ENCODE results near the gene SLC16A9.
A peak's percentile ranks its signal among the peaks of the same experiment; 100 is the strongest.
"Not testable (repeated sequence)": the region's sequence is repeated elsewhere in the genome, so short reads cannot be mapped to it uniquely, and the experiment has no call there.

SLC16A9 gene, protein sequence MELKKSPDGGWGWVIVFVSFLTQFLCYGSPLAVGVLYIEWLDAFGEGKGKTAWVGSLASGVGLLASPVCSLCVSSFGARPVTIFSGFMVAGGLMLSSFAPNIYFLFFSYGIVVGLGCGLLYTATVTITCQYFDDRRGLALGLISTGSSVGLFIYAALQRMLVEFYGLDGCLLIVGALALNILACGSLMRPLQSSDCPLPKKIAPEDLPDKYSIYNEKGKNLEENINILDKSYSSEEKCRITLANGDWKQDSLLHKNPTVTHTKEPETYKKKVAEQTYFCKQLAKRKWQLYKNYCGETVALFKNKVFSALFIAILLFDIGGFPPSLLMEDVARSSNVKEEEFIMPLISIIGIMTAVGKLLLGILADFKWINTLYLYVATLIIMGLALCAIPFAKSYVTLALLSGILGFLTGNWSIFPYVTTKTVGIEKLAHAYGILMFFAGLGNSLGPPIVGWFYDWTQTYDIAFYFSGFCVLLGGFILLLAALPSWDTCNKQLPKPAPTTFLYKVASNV

DNA sequence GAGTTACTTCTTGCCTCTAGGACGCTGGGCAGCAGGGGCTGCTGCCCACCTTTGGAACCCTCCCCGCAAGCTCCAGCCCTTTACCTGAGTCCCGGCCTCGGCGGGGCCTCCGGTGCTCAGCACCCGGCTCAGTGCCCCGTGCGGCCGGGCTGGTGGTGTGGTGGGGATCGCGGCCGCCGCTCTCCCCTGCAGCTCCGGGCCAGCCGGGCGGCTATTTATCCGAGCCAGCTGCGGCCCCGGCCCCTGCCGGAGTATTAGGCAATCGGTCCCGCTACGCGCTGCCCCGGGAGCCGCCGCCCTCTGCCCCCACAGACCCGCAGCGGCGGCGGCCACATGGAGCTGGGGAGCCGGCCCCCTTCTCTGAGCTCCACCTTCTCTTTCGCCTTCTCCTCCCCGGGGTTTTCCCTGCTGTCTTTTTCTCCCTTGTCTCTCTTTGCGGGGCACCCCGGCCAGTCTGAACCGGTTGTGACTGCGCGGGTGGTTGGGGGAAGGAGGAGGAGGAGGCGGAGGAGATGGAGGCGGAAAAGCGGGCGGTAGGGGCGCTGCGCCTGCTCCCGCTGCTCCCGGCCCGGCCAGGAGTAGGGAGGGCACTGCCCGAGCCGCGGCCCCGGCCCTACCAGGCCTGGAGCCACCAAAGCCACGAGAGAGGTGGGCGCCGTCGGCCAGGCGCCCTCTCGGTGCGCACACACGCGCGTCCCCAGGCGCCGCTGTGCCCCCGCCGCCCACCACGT is at the start of gene SLC16A9:
Gene SLC16A9, minus strand, starts transcription at position 456 of the 731 bp plus-strand sequence. CDS start 25,559 bp downstream, outside the sequence.
- DNase-seq = peak; percentile 36

DNA sequence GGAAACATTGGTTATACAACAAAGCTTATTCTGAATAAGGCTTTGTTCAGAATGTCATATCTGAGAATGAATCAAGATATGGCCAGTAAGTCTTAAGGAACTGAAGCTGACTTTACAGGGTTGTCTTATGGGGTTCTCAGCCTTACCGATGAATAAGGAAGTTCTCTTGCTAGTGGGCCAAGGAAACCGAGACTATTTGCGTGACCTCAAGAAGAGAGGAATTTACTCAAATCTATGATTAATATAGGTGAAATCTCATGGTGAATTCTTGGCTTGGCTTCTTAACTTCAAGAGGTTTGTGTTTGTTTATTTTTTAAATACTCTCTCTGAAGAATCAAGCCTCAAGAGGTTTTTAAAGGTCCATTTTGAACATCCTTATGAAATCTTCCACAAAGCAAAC is 48.3 kb upstream of the SLC16A9 start:
- DNase-seq = no peak

DNA sequence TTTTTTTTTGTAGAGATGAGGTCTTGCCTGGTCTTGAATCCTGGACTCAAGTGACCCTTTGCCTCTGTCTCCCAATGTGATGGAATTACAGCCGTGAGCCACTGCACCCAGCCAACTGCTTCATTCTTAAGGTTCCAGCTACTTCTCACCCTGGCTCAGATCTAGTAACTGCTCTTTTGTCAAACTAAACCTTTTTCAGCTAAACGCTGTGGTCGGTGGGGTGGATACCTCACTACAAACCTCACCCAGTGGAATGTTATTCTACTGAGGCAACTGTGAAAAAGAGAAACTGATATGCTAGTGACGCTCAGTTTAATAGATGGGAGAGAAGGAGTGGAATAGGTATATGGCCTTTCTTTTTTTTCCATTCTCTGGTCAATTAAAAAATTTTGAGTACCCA is 45.3 kb upstream of the SLC16A9 start:
- no peak for DNase-seq

GRCh38 chr10:59753267-59753666 is 43.6 kb upstream of the SLC16A9 start, which contains the start of gene MRLN:
TSS of gene MRLN (minus strand) at chr10:59753455.
- DNase-seq = peak; percentile 79

- no peak for DNase-seq
Measured at GRCh38 chr10:59752278-59752940, 42.8 kb upstream of the SLC16A9 start.

DNA sequence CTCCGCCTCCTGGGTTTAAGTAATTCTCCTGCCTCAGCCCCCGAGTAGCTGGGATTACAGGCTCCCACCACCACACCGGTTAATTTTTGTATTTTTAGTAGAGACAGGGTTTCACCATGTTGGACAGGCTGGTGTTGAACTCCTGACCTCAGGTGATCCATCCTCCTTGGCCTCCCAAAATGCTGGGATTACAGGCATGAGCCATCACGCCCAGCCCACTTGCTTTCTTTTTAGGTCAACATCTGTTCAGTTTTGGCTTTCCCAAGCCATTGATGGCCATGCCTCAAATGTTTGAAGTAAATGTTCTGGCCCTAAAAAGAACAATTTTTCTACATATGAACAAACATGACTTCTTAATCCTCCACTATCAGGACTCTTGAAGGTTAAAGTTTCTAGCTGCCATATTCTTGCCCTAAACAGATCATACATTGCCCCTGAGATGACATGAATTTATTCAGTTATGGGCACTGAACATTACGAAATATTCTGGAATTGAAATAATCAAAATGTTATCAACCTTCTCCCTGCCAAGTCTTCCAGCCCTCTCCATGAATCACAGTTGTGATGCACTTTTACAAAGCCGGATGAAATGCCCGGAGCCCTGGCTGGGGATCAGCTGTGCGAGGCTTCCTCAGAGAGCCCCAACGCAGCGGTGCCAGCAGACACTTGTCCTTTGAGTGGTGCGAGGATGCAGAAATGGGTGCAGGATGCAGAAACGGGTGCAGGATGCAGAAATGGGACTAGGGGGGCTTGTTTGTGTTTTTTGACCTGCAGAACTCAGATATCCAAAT is 40.7 kb upstream of the SLC16A9 start:
- DNase-seq = no peak

- no peak for DNase-seq
Measured at GRCh38 chr10:59748834-59749233, 39.2 kb upstream of the SLC16A9 start.

DNA sequence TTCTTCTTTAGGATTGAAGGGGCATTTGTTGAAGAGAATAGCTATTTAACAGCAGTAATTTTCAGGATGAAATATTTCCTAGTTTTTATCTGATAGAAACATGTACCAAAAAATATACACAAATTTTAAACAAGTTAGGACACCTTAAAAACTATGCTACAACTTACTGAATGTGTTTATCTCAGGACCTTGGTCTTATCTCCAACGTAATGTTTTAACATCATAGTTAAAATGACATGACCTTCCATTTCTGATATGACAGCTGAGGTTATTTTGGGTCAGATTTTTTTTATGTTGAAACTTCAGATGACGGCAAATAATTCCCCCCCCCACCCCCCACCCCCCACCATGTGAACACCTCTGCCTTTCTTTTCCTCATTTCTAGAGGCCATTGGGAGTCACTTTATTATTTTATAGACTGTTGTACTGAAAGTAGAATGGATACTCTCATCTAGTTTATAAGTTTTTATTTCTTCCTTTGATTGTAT is 35.6 kb upstream of the SLC16A9 start:
- DNase-seq = no peak

DNA sequence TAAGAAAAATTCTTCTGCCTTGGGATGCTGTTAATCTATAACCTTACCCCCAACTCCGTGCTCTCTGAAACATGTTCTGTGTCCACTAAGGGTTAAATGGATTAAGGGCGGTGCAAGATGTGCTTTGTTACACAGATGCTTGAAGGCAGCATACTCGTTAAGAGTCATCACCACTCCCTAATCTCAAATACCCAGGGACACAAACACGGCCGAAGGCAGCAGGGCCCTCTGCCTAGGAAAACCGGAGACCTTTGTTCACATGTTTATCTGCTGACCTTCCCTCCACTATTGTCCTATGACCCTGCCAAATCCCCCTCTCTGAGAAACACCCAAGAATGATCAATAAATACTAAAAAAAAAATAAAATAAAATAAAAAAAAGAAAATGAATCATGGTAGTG is 35.1 kb upstream of the SLC16A9 start:
- not testable (repeated sequence) for DNase-seq

- DNase-seq = not testable (repeated sequence)
Measured at GRCh38 chr10:59744156-59744555, 34.5 kb upstream of the SLC16A9 start.

DNA sequence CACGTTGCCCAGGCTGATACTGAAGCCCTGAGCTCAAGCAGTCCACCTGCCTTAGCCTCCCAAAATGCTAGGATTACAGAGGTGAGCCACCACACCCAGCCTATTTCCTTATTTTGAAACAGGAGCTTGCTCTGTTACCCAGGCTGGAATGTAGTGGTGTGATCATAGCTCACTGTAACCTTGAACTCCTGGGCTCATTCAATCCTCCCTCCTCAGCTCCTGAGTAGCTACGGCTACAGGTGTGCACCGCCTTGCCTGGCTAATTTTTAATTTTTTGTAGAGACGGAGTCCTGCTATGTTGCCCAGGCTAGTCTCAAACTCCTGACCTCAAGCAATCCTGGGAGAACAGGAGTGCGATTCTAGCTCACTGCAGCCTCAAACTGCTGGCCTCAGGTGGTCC is 31.9 kb upstream of the SLC16A9 start:
- DNase-seq = no peak

DNA sequence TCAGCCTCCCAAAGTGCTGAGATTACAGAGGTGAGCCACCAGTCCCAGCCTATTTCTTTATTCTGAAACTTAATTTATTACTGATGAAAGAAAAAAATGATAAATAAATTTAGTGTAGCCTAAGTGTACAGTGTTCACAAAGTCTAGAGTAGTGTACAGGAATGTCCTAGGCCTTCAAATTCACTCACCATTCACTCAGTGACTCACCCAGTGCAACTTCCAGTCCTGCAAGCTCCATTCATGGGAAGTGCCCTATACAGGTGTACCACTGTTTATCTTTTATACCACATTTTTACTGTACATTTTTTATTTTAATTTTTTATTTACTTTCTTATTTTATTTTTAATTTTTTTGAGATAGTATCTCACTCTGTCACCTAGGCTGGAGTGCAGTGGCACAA is 31.4 kb upstream of the SLC16A9 start:
- DNase-seq = no peak

DNA sequence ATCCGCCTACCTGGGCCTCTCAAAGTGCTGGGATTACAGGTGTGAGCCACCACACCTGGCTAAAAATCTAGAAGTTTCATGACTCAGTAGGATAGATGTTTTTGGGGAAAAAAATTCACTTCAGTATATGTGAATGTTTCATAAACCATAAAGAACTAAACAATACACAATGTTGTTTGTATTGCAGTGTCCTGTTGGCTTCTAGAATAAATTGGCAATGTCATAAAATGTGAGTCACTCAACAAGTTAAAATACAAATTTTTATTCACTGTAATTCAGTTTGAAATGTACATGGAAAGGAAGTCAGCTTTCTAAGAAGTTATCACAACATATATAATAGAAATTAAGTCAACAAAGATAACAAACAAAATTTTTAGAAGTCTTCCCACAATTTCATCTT is 27.1 kb upstream of the SLC16A9 start:
- DNase-seq = no peak

DNA sequence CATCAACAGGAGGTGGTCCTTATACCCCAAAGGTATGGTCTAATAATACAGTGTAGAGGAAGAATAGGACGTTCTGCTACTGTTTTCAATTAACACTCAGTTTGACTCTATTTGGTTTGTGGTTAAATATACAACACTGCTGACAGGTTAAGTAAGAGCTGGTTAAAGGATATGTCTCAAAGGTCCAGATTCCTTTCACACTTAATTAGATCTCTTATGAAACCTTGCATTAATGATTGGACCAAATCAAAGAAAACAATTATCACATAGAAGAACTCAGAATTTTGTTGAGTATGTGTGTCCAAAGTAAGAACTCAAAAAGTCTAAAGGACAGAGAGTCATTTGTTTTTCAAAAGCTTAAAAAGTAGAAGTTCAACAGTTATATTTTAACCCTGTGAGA is 25.6 kb upstream of the SLC16A9 start:
- DNase-seq = no peak

GRCh38 chr10:59734014-59734462 is 24.4 kb upstream of the SLC16A9 start:
- no peak for DNase-seq

DNA sequence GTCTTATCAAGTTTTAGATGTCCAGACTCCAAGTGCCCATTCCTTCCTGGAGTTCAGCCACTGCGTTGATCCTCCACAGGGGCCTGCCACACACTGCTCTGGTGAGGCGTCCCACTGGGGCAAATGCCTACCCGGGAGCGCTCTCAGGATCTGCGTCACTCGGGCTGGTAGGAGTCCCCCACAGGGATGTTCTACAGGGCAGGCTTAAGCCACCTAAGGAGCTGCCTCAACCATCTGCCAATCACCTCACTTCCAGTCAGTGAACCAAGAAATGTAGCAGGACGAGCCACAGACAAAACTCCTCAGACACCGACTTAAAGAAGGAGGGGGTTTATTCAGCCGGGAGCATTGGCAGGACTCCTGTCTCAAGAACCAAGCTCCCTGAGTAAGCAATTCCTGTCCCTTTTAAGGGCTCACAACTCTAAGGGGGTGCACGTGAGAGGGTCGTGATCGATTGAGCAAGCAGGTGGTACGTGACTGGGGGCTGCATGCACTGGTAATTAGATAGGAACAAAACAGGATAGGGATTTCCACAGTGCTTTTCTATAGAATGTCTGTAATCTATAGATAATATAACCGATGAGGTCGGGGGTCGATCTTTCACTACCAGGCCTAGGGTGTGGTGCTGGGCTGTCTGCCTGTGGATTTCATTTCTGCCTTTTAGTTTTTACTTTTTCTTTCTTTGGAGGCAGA is 23.8 kb upstream of the SLC16A9 start:
- DNase-seq = not testable (repeated sequence)

GRCh38 chr10:59732849-59733248 is 23.2 kb upstream of the SLC16A9 start:
- DNase-seq = not testable (repeated sequence)

GRCh38 chr10:59729167-59729566 is 19.5 kb upstream of the SLC16A9 start:
- DNase-seq = not testable (repeated sequence)

DNA sequence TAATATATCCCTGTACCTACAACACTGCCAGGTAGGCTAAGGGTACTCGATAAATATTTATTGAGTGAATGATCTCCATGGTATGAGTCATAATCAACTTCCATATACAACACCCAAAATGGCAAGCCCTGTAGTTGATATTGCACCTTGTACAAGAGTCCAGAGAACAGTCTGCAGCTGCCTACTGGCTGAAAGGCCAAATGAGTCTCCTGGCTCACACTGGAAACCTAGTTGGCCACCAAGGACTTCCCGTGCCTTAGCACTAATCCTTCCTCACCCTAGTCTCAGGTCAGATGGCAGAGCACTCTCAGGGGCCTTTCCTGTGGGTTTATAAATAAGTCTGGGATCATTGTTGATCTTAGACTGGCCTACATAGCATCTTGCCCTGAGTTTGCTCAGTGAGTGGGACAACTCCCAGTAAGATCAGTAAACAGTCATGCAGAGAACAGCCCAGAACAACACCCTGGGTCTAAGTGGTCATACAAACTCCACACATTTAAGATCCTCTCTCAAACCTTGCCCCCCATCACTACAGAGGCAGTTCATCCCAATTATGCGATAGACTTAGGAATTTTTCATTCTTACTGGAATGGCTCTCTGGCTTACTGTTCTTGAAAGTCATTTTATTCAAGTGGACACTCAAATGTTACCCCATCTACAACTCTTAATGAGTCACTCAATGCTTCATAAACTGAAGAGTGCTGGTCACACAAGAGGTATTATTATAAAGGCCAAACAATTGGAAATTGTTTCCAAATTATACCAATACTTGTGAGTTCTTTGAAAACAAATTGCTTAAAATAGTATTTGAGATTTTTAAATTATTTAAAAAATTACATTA is 14.7 kb upstream of the SLC16A9 start:
- no peak for DNase-seq

GRCh38 chr10:59720377-59720776 is 10.7 kb upstream of the SLC16A9 start:
- DNase-seq = no peak

DNA sequence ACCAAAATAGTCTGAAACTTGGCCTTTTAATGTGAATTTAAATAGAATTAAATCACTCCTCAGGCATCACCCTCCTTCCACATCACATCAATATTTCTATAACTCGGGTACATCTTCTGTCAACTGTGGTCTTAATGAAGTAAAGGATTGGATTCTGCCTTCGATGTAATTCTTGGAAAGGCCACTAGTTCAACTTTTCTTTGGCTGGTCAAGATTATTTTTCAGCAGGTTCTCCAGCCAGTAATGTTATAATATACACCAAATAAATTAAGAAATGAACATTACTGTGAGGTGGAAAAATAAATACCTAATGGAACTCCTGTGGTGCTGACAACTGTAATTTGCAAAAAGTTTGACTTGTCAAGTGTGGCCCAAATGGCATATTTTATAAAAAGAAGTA is 9.7 kb upstream of the SLC16A9 start:
- no peak for DNase-seq

Measured in DMS 273 treated with DMSO at 0.1 percent for 48 hours (cell line).